Gastroesophageal sphincter (tissue), 3 donors: ENCODE measurements around the gene STARD13.

Experiments
- POLR2A ChIP-seq, 2 donors: fragments of 450-650 bp; IDR thresholded peaks; one replicate each; pipeline ENCODE4 v1.6.1; 2017; ENCODE audit warnings: antibody characterized with exemption in 2 of 2, mild to moderate bottlenecking in 2 of 2, moderate library complexity in 1 of 2
- POLR2AphosphoS5 ChIP-seq: sonication (generic); formaldehyde crosslinking; IDR thresholded peaks from one replicate; pipeline ENCODE4 v1.6.1; 2017; ENCODE audit warnings: antibody characterized with exemption
- TF ChIP-seq, protein P1 (sequence below), 4 experiments: fragments of 200-600 bp in 2 of 4; fragments of 450-650 bp in 2 of 4; sonication (generic) in 1 of 4; IDR thresholded peaks; one replicate each; pipeline ENCODE4 v1.5.1; 2017 to 2019; ENCODE audit warnings: antibody characterized with exemption in 4 of 4, mild to moderate bottlenecking in 2 of 4, moderate library complexity in 2 of 4

DNA sequence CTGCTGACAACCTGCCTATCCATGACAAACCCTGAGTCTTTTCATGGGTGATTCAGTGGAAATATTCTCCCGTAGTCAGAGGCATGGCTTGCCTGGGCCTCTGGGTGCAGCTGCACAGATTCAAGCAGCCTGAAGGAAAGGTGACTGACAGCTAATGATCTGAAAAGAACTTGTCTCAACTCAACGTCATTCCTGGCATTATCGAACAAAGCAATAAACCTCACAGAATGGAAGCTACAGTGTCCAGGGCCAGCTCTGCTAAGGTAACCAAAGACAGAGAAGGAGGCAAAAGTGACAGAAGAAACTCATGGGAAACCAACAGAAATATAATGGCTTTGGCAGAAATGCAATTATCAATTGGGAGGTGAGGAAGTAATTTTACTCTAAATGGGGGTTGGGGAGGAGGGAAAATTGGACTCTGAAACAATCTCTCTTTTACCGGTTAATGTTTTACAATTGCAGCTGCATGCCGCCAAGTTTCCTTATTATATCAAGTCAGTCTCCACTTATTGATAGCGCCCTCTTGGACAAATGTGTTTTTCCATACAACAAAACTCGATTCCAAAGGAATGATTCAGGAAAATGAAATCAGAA lies 12.9 kb downstream of the STARD13 start:
- TF ChIP-seq, protein P1, sequence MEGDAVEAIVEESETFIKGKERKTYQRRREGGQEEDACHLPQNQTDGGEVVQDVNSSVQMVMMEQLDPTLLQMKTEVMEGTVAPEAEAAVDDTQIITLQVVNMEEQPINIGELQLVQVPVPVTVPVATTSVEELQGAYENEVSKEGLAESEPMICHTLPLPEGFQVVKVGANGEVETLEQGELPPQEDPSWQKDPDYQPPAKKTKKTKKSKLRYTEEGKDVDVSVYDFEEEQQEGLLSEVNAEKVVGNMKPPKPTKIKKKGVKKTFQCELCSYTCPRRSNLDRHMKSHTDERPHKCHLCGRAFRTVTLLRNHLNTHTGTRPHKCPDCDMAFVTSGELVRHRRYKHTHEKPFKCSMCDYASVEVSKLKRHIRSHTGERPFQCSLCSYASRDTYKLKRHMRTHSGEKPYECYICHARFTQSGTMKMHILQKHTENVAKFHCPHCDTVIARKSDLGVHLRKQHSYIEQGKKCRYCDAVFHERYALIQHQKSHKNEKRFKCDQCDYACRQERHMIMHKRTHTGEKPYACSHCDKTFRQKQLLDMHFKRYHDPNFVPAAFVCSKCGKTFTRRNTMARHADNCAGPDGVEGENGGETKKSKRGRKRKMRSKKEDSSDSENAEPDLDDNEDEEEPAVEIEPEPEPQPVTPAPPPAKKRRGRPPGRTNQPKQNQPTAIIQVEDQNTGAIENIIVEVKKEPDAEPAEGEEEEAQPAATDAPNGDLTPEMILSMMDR (IDR thresholded peaks at IDR 0.05) = no peak
- no peak for TF ChIP-seq POLR2AphosphoS5
- TF ChIP-seq POLR2A (IDR thresholded peaks at IDR 0.05) = no peak
